K562 (cell line): ENCODE measurements around the gene AVPR1B.

Experiments used
- FUS ChIP-seq: fragments of 200-400 bp; formaldehyde crosslinking; optimal IDR thresholded peaks from 2 replicates; pipeline ENCODE3; 2017; ENCODE audit warnings: low read depth, low read length
- MLX ChIP-seq, 2 experiments: fragments of 450-650 bp in 1 of 2; sonication (generic) in 1 of 2; formaldehyde crosslinking; conservative IDR thresholded peaks; 2 replicates each; pipeline versions ENCODE4 v1.4.0 to v1.8.1; 2020 to 2022; ENCODE audit warnings: mild to moderate bottlenecking in 1 of 2, missing genetic modification reagents in 1 of 2
- NEUROD1 ChIP-seq: fragments of 150-350 bp; IDR thresholded peaks from 2 replicates; pipeline ENCODE4 v1.6.1; 2014; ENCODE audit warnings: borderline replicate concordance, low read length, low read depth; ENCODE audit not compliant: partially characterized antibody
- RBM17 ChIP-seq: fragments of 200-400 bp; formaldehyde crosslinking; IDR thresholded peaks from 2 replicates; pipeline ENCODE4 v1.6.1; 2017; ENCODE audit warnings: low read depth, mild to moderate bottlenecking, low read length, borderline replicate concordance
- ZBTB33 ChIP-seq: sonication (generic); formaldehyde crosslinking; IDR thresholded peaks from 2 replicates; pipeline ENCODE4 v1.8.1; 2023; ENCODE audit warnings: mild to moderate bottlenecking, missing genetic modification reagents
- ZNF24 ChIP-seq: fragments of 450-650 bp; IDR thresholded peaks from 2 replicates; pipeline ENCODE4 v1.6.1; 2016
- TF ChIP-seq, protein P1 (sequence below), 3 experiments: IDR thresholded peaks in 2 of 3; conservative IDR thresholded peaks in 1 of 3; 2 replicates each; pipeline ENCODE4 v1.5.1; 2011 to 2012; ENCODE audit warnings: low read length in 3 of 3, mild to moderate bottlenecking in 3 of 3, control low read depth in 2 of 3, improper control_type of control experiment in 1 of 3, inconsistent platforms in 1 of 3, low read depth in 1 of 3, mixed read lengths in 1 of 3, moderate library complexity in 1 of 3; ENCODE audit not compliant: insufficient read depth in 2 of 3

- TF ChIP-seq, protein P1, sequence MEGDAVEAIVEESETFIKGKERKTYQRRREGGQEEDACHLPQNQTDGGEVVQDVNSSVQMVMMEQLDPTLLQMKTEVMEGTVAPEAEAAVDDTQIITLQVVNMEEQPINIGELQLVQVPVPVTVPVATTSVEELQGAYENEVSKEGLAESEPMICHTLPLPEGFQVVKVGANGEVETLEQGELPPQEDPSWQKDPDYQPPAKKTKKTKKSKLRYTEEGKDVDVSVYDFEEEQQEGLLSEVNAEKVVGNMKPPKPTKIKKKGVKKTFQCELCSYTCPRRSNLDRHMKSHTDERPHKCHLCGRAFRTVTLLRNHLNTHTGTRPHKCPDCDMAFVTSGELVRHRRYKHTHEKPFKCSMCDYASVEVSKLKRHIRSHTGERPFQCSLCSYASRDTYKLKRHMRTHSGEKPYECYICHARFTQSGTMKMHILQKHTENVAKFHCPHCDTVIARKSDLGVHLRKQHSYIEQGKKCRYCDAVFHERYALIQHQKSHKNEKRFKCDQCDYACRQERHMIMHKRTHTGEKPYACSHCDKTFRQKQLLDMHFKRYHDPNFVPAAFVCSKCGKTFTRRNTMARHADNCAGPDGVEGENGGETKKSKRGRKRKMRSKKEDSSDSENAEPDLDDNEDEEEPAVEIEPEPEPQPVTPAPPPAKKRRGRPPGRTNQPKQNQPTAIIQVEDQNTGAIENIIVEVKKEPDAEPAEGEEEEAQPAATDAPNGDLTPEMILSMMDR (IDR thresholded peaks at IDR 0.05 in 2 of 3, conservative IDR thresholded peaks at IDR 0.05 in 1 of 3; ENCODE audit: insufficient read depth in 2 of 3, low read depth in 1 of 3, low read length in 3 of 3) = no peak
- TF ChIP-seq NEUROD1 (no peak), FUS (no peak), ZNF24 (no peak), MLX (CRISPR knock-in tag; conservative IDR thresholded peaks at IDR 0.05) (no peak), ZBTB33 (CRISPR knock-in tag) (no peak), RBM17 (no peak)
These were observed 37.0 kb downstream of the AVPR1B start for GRCh38 chr1:206080026-206080820.
